ENCODE measurements around the gene HS3ST1.

- TF ChIP-seq CTCF (conservative IDR thresholded peaks at IDR 0.05) (no peak), ZFX (IDR thresholded peaks at IDR 0.05) (no peak)
Measured at GRCh38 chr4:11472535-11472934, 43.8 kb upstream of the HS3ST1 start.

Measured in C4-2B (cell line).